ENCODE measurements around the gene PLCB1.
A peak's percentile ranks its signal among the peaks of the same experiment; 100 is the strongest.
"Not testable (repeated sequence)": the region's sequence is repeated elsewhere in the genome, so short reads cannot be mapped to it uniquely, and the experiment has no call there.

PLCB1 gene

GRCh38 chr20:8809107-8809953, 677.3 kb downstream of the PLCB1 start:
- no peak for DNase-seq (ENCODE audit: low read depth)
- no peak for TF ChIP-seq CTCF (IDR thresholded peaks at IDR 0.05; ENCODE audit: low read depth, low read length, missing control alignments)
- no peak overlapping the region for H3K4me3 ChIP-seq (ENCODE audit: low read depth, low read length)

- DNase-seq (ENCODE audit: low read depth), result no peak
- no peak overlapping the region for H3K4me3 ChIP-seq (ENCODE audit: low read depth, low read length)
These were observed 679.9 kb downstream of the PLCB1 start for GRCh38 chr20:8811801-8812594.

GRCh38 chr20:8812817-8813216, 680.8 kb downstream of the PLCB1 start:
- DNase-seq (ENCODE audit: low read depth), result no peak
- no peak for TF ChIP-seq CTCF (IDR thresholded peaks at IDR 0.05; ENCODE audit: low read depth, low read length, missing control alignments)
- no peak overlapping the region for H3K4me3 ChIP-seq (ENCODE audit: low read depth, low read length)

More at GRCh38 chr20:8811801-8812594, 679.9 kb downstream of the PLCB1 start:
- TF ChIP-seq CTCF (IDR thresholded peaks at IDR 0.05; ENCODE audit: low read depth, low read length, missing control alignments), result no peak

GRCh38 chr20:8815208-8815607, 683.1 kb downstream of the PLCB1 start:
- no peak for TF ChIP-seq CTCF (IDR thresholded peaks at IDR 0.05; ENCODE audit: low read depth, low read length, missing control alignments)
- DNase-seq (ENCODE audit: low read depth), result no peak
- H3K4me3 ChIP-seq (ENCODE audit: low read depth, low read length), result no peak overlapping the region

GRCh38 chr20:8829256-8829655, 697.2 kb downstream of the PLCB1 start:
- DNase-seq (ENCODE audit: low read depth), result no peak
- TF ChIP-seq CTCF (IDR thresholded peaks at IDR 0.05; ENCODE audit: low read depth, low read length, missing control alignments), result peak; percentile 36
- no peak overlapping the region for H3K4me3 ChIP-seq (ENCODE audit: low read depth, low read length)

- not testable (repeated sequence) for DNase-seq (ENCODE audit: low read depth)
These were observed 702.2 kb downstream of the PLCB1 start for GRCh38 chr20:8834294-8834693.

GRCh38 chr20:8834851-8835250, 702.8 kb downstream of the PLCB1 start:
- no peak overlapping the region for H3K4me3 ChIP-seq (ENCODE audit: low read depth, low read length)
- no peak for TF ChIP-seq CTCF (IDR thresholded peaks at IDR 0.05; ENCODE audit: low read depth, low read length, missing control alignments)
- no peak for DNase-seq (ENCODE audit: low read depth)

More at GRCh38 chr20:8834294-8834693, 702.2 kb downstream of the PLCB1 start:
- H3K4me3 ChIP-seq (ENCODE audit: low read depth, low read length), result not testable (repeated sequence)
